Colon (tissue), 2 donors: ENCODE results near the gene CRABP2.

Experiments used
- FAIRE-seq: peaks from 2 replicates; lab custom pipeline; 2012; peaks lifted over from hg19 to GRCh38; lab: Jason Lieb, UNC
- donor health status: control.
- donor health status: control.

Gene CRABP2

DNA sequence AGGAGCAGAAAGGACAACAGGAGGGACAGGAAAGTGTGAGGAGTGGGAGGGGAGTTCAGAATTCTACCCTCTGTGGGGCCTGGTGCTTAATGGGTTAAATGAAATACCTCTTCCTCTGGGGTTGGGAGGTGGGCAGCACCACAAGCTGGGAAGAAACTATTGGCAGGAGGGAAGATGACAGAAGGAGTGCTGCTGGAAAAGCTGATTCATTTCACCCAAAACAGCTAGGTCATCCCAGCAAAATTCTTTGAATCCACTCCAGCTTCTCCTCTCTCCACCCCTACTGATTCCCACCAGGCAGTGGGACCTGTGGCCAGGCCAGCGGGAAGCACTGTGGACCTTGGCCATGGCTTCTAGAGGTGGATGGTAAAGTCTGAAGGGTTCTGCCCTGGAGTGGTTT lies 50.7 kb downstream of the CRABP2 start:
- no peak for FAIRE-seq

DNA sequence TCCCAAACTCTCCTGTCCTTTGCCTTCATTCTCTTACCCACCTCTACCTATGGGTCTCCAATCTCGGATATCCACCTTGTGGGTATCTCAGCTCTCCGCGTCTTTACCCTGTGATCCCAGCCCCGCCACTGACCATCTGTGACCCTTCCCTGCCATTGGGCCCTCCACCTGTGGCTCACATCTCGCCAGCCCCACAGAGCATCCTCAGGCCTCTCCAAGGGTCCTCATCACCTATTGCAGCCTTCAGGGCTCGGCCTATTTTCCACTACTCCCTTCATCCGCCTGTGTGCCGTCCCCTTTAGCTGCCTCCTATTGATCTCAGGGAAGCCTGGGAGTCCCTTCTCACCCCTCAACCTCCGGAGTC lies 52.4 kb downstream of the CRABP2 start:
- no peak for FAIRE-seq

DNA sequence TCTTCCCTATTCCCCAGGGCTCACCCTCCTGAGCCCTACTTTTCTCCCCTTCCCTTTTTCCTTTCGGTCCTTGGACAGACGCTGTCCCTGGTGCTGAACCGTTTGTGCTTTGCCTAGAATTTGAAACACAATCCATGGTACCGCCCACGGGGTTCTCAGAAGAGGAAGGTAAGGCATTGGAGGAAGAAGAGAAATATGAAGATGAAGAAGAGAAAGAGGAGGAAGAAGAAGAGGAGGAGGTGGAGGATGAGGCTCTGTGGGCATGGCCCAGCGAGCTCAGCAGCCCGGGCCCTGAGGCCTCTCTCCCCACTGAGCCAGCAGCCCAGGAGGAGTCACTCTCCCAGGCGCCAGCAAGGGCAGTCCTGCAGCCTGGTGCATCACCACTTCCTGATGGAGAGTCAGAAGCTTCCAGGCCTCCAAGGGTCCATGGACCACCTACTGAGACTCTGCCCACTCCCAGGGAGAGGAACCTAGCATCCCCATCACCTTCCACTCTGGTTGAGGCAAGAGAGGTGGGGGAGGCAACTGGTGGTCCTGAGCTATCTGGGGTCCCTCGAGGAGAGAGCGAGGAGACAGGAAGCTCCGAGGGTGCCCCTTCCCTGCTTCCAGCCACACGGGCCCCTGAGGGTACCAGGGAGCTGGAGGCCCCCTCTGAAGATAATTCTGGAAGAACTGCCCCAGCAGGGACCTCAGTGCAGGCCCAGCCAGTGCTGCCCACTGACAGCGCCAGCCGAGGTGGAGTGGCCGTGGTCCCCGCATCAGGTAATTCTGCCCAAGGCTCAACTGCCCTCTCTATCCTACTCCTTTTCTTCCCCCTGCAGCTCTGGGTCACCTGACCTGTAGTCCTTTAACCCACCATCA lies 53.0 kb downstream of the CRABP2 start:
- no peak for FAIRE-seq
